Raji (cell line): Measurements from ENCODE around the gene TMEM114.

Experiments
- POLR2A ChIP-seq: IDR thresholded peaks from 2 replicates; pipeline ENCODE4 v1.6.1; 2011; ENCODE audit warnings: low read depth, low read length, control low read depth; ENCODE audit not compliant: insufficient read depth

TMEM114 gene

GRCh38 chr16:8567355-8568230 is 22.7 kb downstream of the TMEM114 start:
- TF ChIP-seq POLR2A, result no peak

GRCh38 chr16:8565498-8565897 is 24.8 kb downstream of the TMEM114 start:
- no peak for TF ChIP-seq POLR2A

- TF ChIP-seq POLR2A, result no peak
Measured at GRCh38 chr16:8564934-8565345, 25.4 kb downstream of the TMEM114 start.

GRCh38 chr16:8561496-8561895 is 28.8 kb downstream of the TMEM114 start:
- TF ChIP-seq POLR2A, result no peak

GRCh38 chr16:8555400-8555799 is 34.9 kb downstream of the TMEM114 start:
- TF ChIP-seq POLR2A, result no peak

- TF ChIP-seq POLR2A, result no peak
Measured at GRCh38 chr16:8554881-8555280, 35.4 kb downstream of the TMEM114 start.

- TF ChIP-seq POLR2A, result no peak
Measured at GRCh38 chr16:8554022-8554421, 36.3 kb downstream of the TMEM114 start.

GRCh38 chr16:8552487-8553221 is 37.7 kb downstream of the TMEM114 start:
- TF ChIP-seq POLR2A, result no peak

GRCh38 chr16:8551388-8552332 is 38.7 kb downstream of the TMEM114 start:
- TF ChIP-seq POLR2A, result no peak

- no peak for TF ChIP-seq POLR2A
Measured at GRCh38 chr16:8550728-8551387, 39.5 kb downstream of the TMEM114 start.

GRCh38 chr16:8549843-8550412 is 40.4 kb downstream of the TMEM114 start:
- TF ChIP-seq POLR2A, result no peak

GRCh38 chr16:8548166-8548565 is 42.1 kb downstream of the TMEM114 start:
- TF ChIP-seq POLR2A, result no peak

GRCh38 chr16:8547762-8548161 is 42.5 kb downstream of the TMEM114 start:
- no peak for TF ChIP-seq POLR2A

- no peak for TF ChIP-seq POLR2A
Measured at GRCh38 chr16:8544406-8544805, 45.9 kb downstream of the TMEM114 start.
